GM12891 (cell line): ENCODE measurements around the gene ANO2.

ENCODE experiments used
- POLR2A ChIP-seq: IDR thresholded peaks from 2 replicates; pipeline ENCODE4 v1.6.1; 2011; ENCODE audit warnings: low read depth, low read length, control low read depth
- POLR2AphosphoS5 ChIP-seq: IDR thresholded peaks from 2 replicates; pipeline ENCODE4 v1.6.1; 2011; ENCODE audit warnings: low read depth, low read length, control low read depth
- TAF1 ChIP-seq: IDR thresholded peaks from 2 replicates; pipeline ENCODE4 v1.6.1; 2011; ENCODE audit warnings: low read depth, low read length, control low read depth

DNA sequence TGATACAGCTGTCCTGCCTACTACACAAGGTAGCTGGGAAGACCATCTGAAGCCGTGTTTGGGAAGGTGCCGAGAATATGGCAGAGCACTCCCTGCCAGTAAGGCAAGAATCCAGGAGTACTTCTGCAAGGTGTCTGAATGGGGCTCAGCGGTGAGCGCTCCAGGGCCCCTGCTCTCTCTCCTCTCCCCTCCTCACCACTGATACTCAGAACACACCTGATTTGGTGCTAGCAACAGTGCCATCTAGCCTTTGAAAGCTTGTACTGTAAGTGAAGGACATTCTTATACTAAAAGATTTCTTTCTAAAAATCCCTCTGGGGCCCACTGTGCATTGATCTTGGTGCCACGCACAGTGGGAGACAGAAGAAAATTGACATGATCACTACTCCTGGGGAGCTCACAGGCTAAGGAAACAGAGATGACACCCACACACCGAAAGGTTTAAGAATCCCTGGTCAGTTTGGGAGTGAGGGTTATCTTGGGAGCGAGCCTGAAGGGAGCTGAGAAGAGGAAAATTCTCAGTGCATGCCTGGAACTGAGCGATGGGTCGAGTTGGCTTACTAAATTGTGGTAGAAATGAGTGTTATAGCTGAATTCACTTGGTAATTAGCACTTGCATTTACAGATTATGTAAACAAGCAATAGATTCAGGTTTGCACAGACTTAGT is 296.2 kb downstream of the ANO2 start:
- no peak for TF ChIP-seq TAF1
- TF ChIP-seq POLR2A: no peak
- no peak for TF ChIP-seq POLR2AphosphoS5
